ENCODE measurements around the gene USP27X. TPM values are rescaled to one million over a fixed set of nuclear protein-coding genes. Genes with fewer than 3 reads are reported as not detected.

The USP27X gene
- total RNA-seq, 2 donors from 2014 or later = 2.1 to 4.1 TPM

- intact Hi-C loops (cut with DNase I) = loop anchor here (10.0 kb wide), 2 partner anchors 55 to 1785 kb away; partner anchors contain the start of gene PAGE4 (in 1 of the 2)
- no peak for DNase-seq (ENCODE audit: low spot score)
These were observed 483 bp downstream of the USP27X start for GRCh38 chrX:49879656-49880277.

- intact Hi-C loops (cut with DNase I) = loop anchor here (10.0 kb wide), 2 partner anchors 56 to 1786 kb away; partner anchors contain the start of gene PAGE4 (in 1 of the 2)
These were observed 1.4 kb downstream of the USP27X start for GRCh38 chrX:49880668-49881067.

GRCh38 chrX:49884290-49884862 is 5.1 kb downstream of the USP27X start:
- DNase-seq (ENCODE audit: low spot score) = no peak
- intact Hi-C loops (cut with DNase I) = loop anchor here (10.0 kb wide), 2 partner anchors 60 to 1790 kb away; partner anchors contain the start of gene PAGE4 (in 1 of the 2)

More at GRCh38 chrX:49880668-49881067, 1.4 kb downstream of the USP27X start:
- DNase-seq (ENCODE audit: low spot score) = no peak

GRCh38 chrX:49892542-49892941 is 13.3 kb downstream of the USP27X start:
- intact Hi-C loops (cut with DNase I) = no loop called here
- no peak for DNase-seq (ENCODE audit: low spot score)

GRCh38 chrX:49896951-49897350 is 17.7 kb downstream of the USP27X start:
- intact Hi-C loops (cut with DNase I) = no loop called here
- no peak for DNase-seq (ENCODE audit: low spot score)

- no peak for DNase-seq (ENCODE audit: low spot score)
- intact Hi-C loops (cut with DNase I) = no loop called here
These were observed 21.8 kb downstream of the USP27X start for GRCh38 chrX:49901048-49901447.

- intact Hi-C loops (cut with DNase I) = no loop called here
- DNase-seq (ENCODE audit: low spot score) = no peak
These were observed 31.1 kb downstream of the USP27X start for GRCh38 chrX:49910344-49910743.

- DNase-seq (ENCODE audit: low spot score) = no peak
- intact Hi-C loops (cut with DNase I) = no loop called here
These were observed 32.8 kb downstream of the USP27X start for GRCh38 chrX:49912086-49912485.

GRCh38 chrX:49912861-49913260 is 33.6 kb downstream of the USP27X start:
- no peak for DNase-seq (ENCODE audit: low spot score)
- intact Hi-C loops (cut with DNase I) = no loop called here

- no peak for DNase-seq (ENCODE audit: low spot score)
- intact Hi-C loops (cut with DNase I) = loop anchor here in 1 of 2 donors (5.0 kb wide), 1 partner anchor 287 kb away; the partner anchor contains the start of genes AKAP4 and CCNB3
These were observed 36.3 kb downstream of the USP27X start for GRCh38 chrX:49915361-49916222.

GRCh38 chrX:49919617-49920016 is 40.3 kb downstream of the USP27X start:
- intact Hi-C loops (cut with DNase I) = loop anchor here (5.0 kb wide), 2 partner anchors 283 to 612 kb away; partner anchors contain the start of genes AKAP4 (in 1 of the 2) and CCNB3 (in 1 of the 2)
- DNase-seq (ENCODE audit: low spot score) = no peak

- DNase-seq (ENCODE audit: low spot score) = no peak
- intact Hi-C loops (cut with DNase I) = loop anchor here in 1 of 2 donors (5.0 kb wide), 1 partner anchor 614 kb away; no protein-coding TSS in a partner anchor
These were observed 41.8 kb downstream of the USP27X start for GRCh38 chrX:49921109-49921508.

GRCh38 chrX:49922291-49923241 is 43.3 kb downstream of the USP27X start, which contains the start of gene CLCN5:
TSS of gene CLCN5 (plus strand) at chrX:49922596. CDS start at chrX:49925299, 2,703 bp downstream.
- intact Hi-C loops (cut with DNase I) = loop anchor here in 1 of 2 donors (5.0 kb wide), 1 partner anchor 615 kb away; no protein-coding TSS in a partner anchor

GRCh38 chrX:49925176-49925575 is 45.9 kb downstream of the USP27X start:
- intact Hi-C loops (cut with DNase I) = no loop called here

More at GRCh38 chrX:49922291-49923241, 43.3 kb downstream of the USP27X start, which contains the start of gene CLCN5:
- peak; percentile 99 for DNase-seq (ENCODE audit: low spot score)

GRCh38 chrX:49930039-49930438 is 50.8 kb downstream of the USP27X start:
- intact Hi-C loops (cut with DNase I) = no loop called here
- no peak for DNase-seq (ENCODE audit: low spot score)

More at GRCh38 chrX:49925176-49925575, 45.9 kb downstream of the USP27X start:
- no peak for DNase-seq (ENCODE audit: low spot score)
